GM19238 (cell line): ENCODE measurements around the gene RPS8.
"Not testable (repeated sequence)": the region's sequence is repeated elsewhere in the genome, so short reads cannot be mapped to it uniquely, and the experiment has no call there.

Experiments
- DNase-seq: peaks from one replicate; pipeline ENCODE4 v3.0.0; 2011; ENCODE audit warnings: low spot score; ENCODE audit not compliant: insufficient read length

RPS8 gene

GRCh38 chr1:44775078-44775929 lies at the start of gene RPS8:
RPS8 (plus strand) TSS chr1:44775540; CDS start chr1:44775597, 57 bp downstream.
- peak; percentile 78 for DNase-seq

GRCh38 chr1:44730741-44731512 lies 44.4 kb upstream of the RPS8 start, which contains the start of gene RNU5D-1:
RNU5D-1 (minus strand) TSS chr1:44731170.
- DNase-seq = peak; percentile 82

- no peak for DNase-seq
Measured at GRCh38 chr1:44733365-44733764, 42.0 kb upstream of the RPS8 start.

GRCh38 chr1:44733784-44734183 lies 41.6 kb upstream of the RPS8 start:
- no peak for DNase-seq

GRCh38 chr1:44735992-44736391 lies 39.3 kb upstream of the RPS8 start:
- DNase-seq = no peak

- not testable (repeated sequence) for DNase-seq
Measured at GRCh38 chr1:44738953-44739306, 36.4 kb upstream of the RPS8 start.

GRCh38 chr1:44739307-44740178 lies 35.8 kb upstream of the RPS8 start, which contains the start of gene KIF2C:
KIF2C (plus strand) TSS chr1:44739837; CDS start chr1:44739933, 96 bp downstream.
- peak; percentile 99 for DNase-seq

GRCh38 chr1:44740179-44740617 lies 35.1 kb upstream of the RPS8 start:
- no peak for DNase-seq

GRCh38 chr1:44743211-44743610 lies 32.1 kb upstream of the RPS8 start:
- no peak for DNase-seq

- no peak for DNase-seq
Measured at GRCh38 chr1:44747878-44748277, 27.5 kb upstream of the RPS8 start.

GRCh38 chr1:44757420-44757819 lies 17.9 kb upstream of the RPS8 start:
- DNase-seq = no peak

GRCh38 chr1:44759077-44759476 lies 16.3 kb upstream of the RPS8 start:
- no peak for DNase-seq

- no peak for DNase-seq
Measured at GRCh38 chr1:44760876-44761275, 14.5 kb upstream of the RPS8 start.

GRCh38 chr1:44766421-44766820 lies 8.9 kb upstream of the RPS8 start:
- DNase-seq = not testable (repeated sequence)

- DNase-seq = peak; percentile 24
Measured at GRCh38 chr1:44775930-44776729, 790 bp downstream of the RPS8 start.

GRCh38 chr1:44776730-44777068 lies 1.4 kb downstream of the RPS8 start:
- DNase-seq = no peak

- no peak for DNase-seq
Measured at GRCh38 chr1:44777547-44777946, 2.2 kb downstream of the RPS8 start.

GRCh38 chr1:44777969-44778635 lies 2.8 kb downstream of the RPS8 start:
- no peak for DNase-seq

- no peak for DNase-seq
Measured at GRCh38 chr1:44778705-44779576, 3.6 kb downstream of the RPS8 start.
